ENCODE measurements around the gene PDE8A.
"Not testable (repeated sequence)": the region's sequence is repeated elsewhere in the genome, so short reads cannot be mapped to it uniquely, and the experiment has no call there.

The PDE8A gene

GRCh38 chr15:85006201-85006600, 24.5 kb downstream of the PDE8A start:
- DNase-seq (ENCODE audit: low read depth): no peak
- H3K9ac ChIP-seq (ENCODE audit: low read length): no peak overlapping the region
- no peak overlapping the region for H3K4me3 ChIP-seq (ENCODE audit: low read length)
- no peaks in the 10 kb centered on the region for H3K36me3 ChIP-seq (ENCODE audit: control insufficient read depth, insufficient read depth, low read length, severe bottlenecking)
- peaks cover 56% of the 10 kb centered on the region for H3K4me1 ChIP-seq (ENCODE audit: control insufficient read depth, insufficient read depth, low read length)
- no peaks in the 10 kb centered on the region for H3K9me3 ChIP-seq (ENCODE audit: control insufficient read depth, low read length)
- H3K27me3 ChIP-seq (replicated peaks; ENCODE audit: control insufficient read depth, insufficient read depth, low read length): no peaks in the 10 kb centered on the region

GRCh38 chr15:85006655-85007054, 25.0 kb downstream of the PDE8A start:
- H3K4me3 ChIP-seq (ENCODE audit: low read length): no peak overlapping the region
- H3K9ac ChIP-seq (ENCODE audit: low read length): no peak overlapping the region
- no peak for DNase-seq (ENCODE audit: low read depth)
- no peaks in the 10 kb centered on the region for H3K27me3 ChIP-seq (replicated peaks; ENCODE audit: control insufficient read depth, insufficient read depth, low read length)
- H3K9me3 ChIP-seq (ENCODE audit: control insufficient read depth, low read length): no peaks in the 10 kb centered on the region
- peaks cover 58% of the 10 kb centered on the region for H3K4me1 ChIP-seq (ENCODE audit: control insufficient read depth, insufficient read depth, low read length)
- H3K36me3 ChIP-seq (ENCODE audit: control insufficient read depth, insufficient read depth, low read length, severe bottlenecking): no peaks in the 10 kb centered on the region

- no peak for DNase-seq (ENCODE audit: low read depth)
- no peaks in the 10 kb centered on the region for H3K9me3 ChIP-seq (ENCODE audit: control insufficient read depth, low read length)
These were observed 25.5 kb downstream of the PDE8A start for GRCh38 chr15:85007137-85007536.

GRCh38 chr15:85007741-85008397, 26.2 kb downstream of the PDE8A start:
- H3K36me3 ChIP-seq (ENCODE audit: control insufficient read depth, insufficient read depth, low read length, severe bottlenecking): no peaks in the 10 kb centered on the region
- no peak for DNase-seq (ENCODE audit: low read depth)
- no peak overlapping the region for H3K4me3 ChIP-seq (ENCODE audit: low read length)
- H3K27me3 ChIP-seq (replicated peaks; ENCODE audit: control insufficient read depth, insufficient read depth, low read length): no peaks in the 10 kb centered on the region
- no peaks in the 10 kb centered on the region for H3K9me3 ChIP-seq (ENCODE audit: control insufficient read depth, low read length)
- H3K9ac ChIP-seq (ENCODE audit: low read length): no peak overlapping the region
- H3K4me1 ChIP-seq (ENCODE audit: control insufficient read depth, insufficient read depth, low read length): peaks cover 60% of the 10 kb centered on the region

More at GRCh38 chr15:85007137-85007536, 25.5 kb downstream of the PDE8A start:
- H3K4me1 ChIP-seq (ENCODE audit: control insufficient read depth, insufficient read depth, low read length): peaks cover 58% of the 10 kb centered on the region
- H3K27me3 ChIP-seq (replicated peaks; ENCODE audit: control insufficient read depth, insufficient read depth, low read length): no peaks in the 10 kb centered on the region
- H3K4me3 ChIP-seq (ENCODE audit: low read length): no peak overlapping the region
- no peaks in the 10 kb centered on the region for H3K36me3 ChIP-seq (ENCODE audit: control insufficient read depth, insufficient read depth, low read length, severe bottlenecking)
- H3K9ac ChIP-seq (ENCODE audit: low read length): no peak overlapping the region

GRCh38 chr15:85008474-85009260, 27.0 kb downstream of the PDE8A start:
- Histone ChIP-seq H3K4me3 (ENCODE audit: low read length) (no peak overlapping the region), H3K9ac (ENCODE audit: low read length) (no peak overlapping the region), H3K36me3 (ENCODE audit: control insufficient read depth, insufficient read depth, low read length, severe bottlenecking) (no peaks in the 10 kb centered on the region), H3K4me1 (ENCODE audit: control insufficient read depth, insufficient read depth, low read length) (peaks cover 68% of the 10 kb centered on the region), H3K27me3 (replicated peaks; ENCODE audit: control insufficient read depth, insufficient read depth, low read length) (no peaks in the 10 kb centered on the region), H3K9me3 (ENCODE audit: control insufficient read depth, low read length) (no peaks in the 10 kb centered on the region)
- DNase-seq (ENCODE audit: low read depth): no peak

- peaks cover 76% of the 10 kb centered on the region for H3K4me1 ChIP-seq (ENCODE audit: control insufficient read depth, insufficient read depth, low read length)
- H3K36me3 ChIP-seq (ENCODE audit: control insufficient read depth, insufficient read depth, low read length, severe bottlenecking): no peaks in the 10 kb centered on the region
- H3K4me3 ChIP-seq (ENCODE audit: low read length): no peak overlapping the region
- no peaks in the 10 kb centered on the region for H3K27me3 ChIP-seq (replicated peaks; ENCODE audit: control insufficient read depth, insufficient read depth, low read length)
- H3K9ac ChIP-seq (ENCODE audit: low read length): no peak overlapping the region
- H3K9me3 ChIP-seq (ENCODE audit: control insufficient read depth, low read length): no peaks in the 10 kb centered on the region
- no peak for DNase-seq (ENCODE audit: low read depth)
These were observed 27.8 kb downstream of the PDE8A start for GRCh38 chr15:85009435-85009834.

- Histone ChIP-seq H3K36me3 (ENCODE audit: control insufficient read depth, insufficient read depth, low read length, severe bottlenecking) (no peaks in the 10 kb centered on the region), H3K4me1 (ENCODE audit: control insufficient read depth, insufficient read depth, low read length) (peaks cover 78% of the 10 kb centered on the region), H3K9ac (ENCODE audit: low read length) (peak overlapping the region; percentile 31), H3K9me3 (ENCODE audit: control insufficient read depth, low read length) (no peaks in the 10 kb centered on the region), H3K27me3 (replicated peaks; ENCODE audit: control insufficient read depth, insufficient read depth, low read length) (no peaks in the 10 kb centered on the region), H3K4me3 (ENCODE audit: low read length) (peak overlapping the region; percentile 63)
- no peak for DNase-seq (ENCODE audit: low read depth)
These were observed 28.4 kb downstream of the PDE8A start for GRCh38 chr15:85010071-85010385.

- peaks cover 73% of the 10 kb centered on the region for H3K4me1 ChIP-seq (ENCODE audit: control insufficient read depth, insufficient read depth, low read length)
- peak overlapping the region; percentile 63 for H3K4me3 ChIP-seq (ENCODE audit: low read length)
- H3K9ac ChIP-seq (ENCODE audit: low read length): peak overlapping the region; percentile 31
- no peaks in the 10 kb centered on the region for H3K27me3 ChIP-seq (replicated peaks; ENCODE audit: control insufficient read depth, insufficient read depth, low read length)
- DNase-seq (ENCODE audit: low read depth): peak; percentile 83
- no peaks in the 10 kb centered on the region for H3K36me3 ChIP-seq (ENCODE audit: control insufficient read depth, insufficient read depth, low read length, severe bottlenecking)
- H3K9me3 ChIP-seq (ENCODE audit: control insufficient read depth, low read length): no peaks in the 10 kb centered on the region
These were observed 28.9 kb downstream of the PDE8A start for GRCh38 chr15:85010386-85011159.

GRCh38 chr15:85011160-85011571, 29.5 kb downstream of the PDE8A start:
- no peak for DNase-seq (ENCODE audit: low read depth)

GRCh38 chr15:85011724-85012123, 30.1 kb downstream of the PDE8A start:
- H3K9me3 ChIP-seq (ENCODE audit: control insufficient read depth, low read length); H3K36me3 ChIP-seq (ENCODE audit: control insufficient read depth, insufficient read depth, low read length, severe bottlenecking); H3K27me3 ChIP-seq (replicated peaks; ENCODE audit: control insufficient read depth, insufficient read depth, low read length); H3K9ac ChIP-seq (ENCODE audit: low read length); H3K4me3 ChIP-seq (ENCODE audit: low read length); DNase-seq (ENCODE audit: low read depth): not testable (repeated sequence)
- peaks cover 73% of the 10 kb centered on the region for H3K4me1 ChIP-seq (ENCODE audit: control insufficient read depth, insufficient read depth, low read length)

More at GRCh38 chr15:85011160-85011571, 29.5 kb downstream of the PDE8A start:
- Histone ChIP-seq H3K36me3 (ENCODE audit: control insufficient read depth, insufficient read depth, low read length, severe bottlenecking) (no peaks in the 10 kb centered on the region), H3K9ac (ENCODE audit: low read length) (peak overlapping the region; percentile 31), H3K9me3 (ENCODE audit: control insufficient read depth, low read length) (no peaks in the 10 kb centered on the region), H3K4me3 (ENCODE audit: low read length) (peak overlapping the region; percentile 63), H3K4me1 (ENCODE audit: control insufficient read depth, insufficient read depth, low read length) (peaks cover 68% of the 10 kb centered on the region), H3K27me3 (replicated peaks; ENCODE audit: control insufficient read depth, insufficient read depth, low read length) (no peaks in the 10 kb centered on the region)

GRCh38 chr15:85013785-85014184, 32.1 kb downstream of the PDE8A start:
- H3K9me3 ChIP-seq (ENCODE audit: control insufficient read depth, low read length): no peaks in the 10 kb centered on the region
- H3K4me1 ChIP-seq (ENCODE audit: control insufficient read depth, insufficient read depth, low read length): peaks cover 52% of the 10 kb centered on the region
- H3K27me3 ChIP-seq (replicated peaks; ENCODE audit: control insufficient read depth, insufficient read depth, low read length): no peaks in the 10 kb centered on the region
- no peaks in the 10 kb centered on the region for H3K36me3 ChIP-seq (ENCODE audit: control insufficient read depth, insufficient read depth, low read length, severe bottlenecking)
- H3K4me3 ChIP-seq (ENCODE audit: low read length): no peak overlapping the region
- no peak overlapping the region for H3K9ac ChIP-seq (ENCODE audit: low read length)
- no peak for DNase-seq (ENCODE audit: low read depth)
